Measurements from ENCODE around the gene DLEU7.

DLEU7 gene

GRCh38 chr13:50843257-50844083, at the start of gene DLEU7:
DLEU7 (minus strand) TSS chr13:50843692; CDS start chr13:50843646, 46 bp downstream.
- no peak for DNase-seq

GRCh38 chr13:50892210-50892944, 48.9 kb upstream of the DLEU7 start:
- no peak for DNase-seq

- DNase-seq = no peak
These were observed 47.7 kb upstream of the DLEU7 start for GRCh38 chr13:50891206-50891605.

GRCh38 chr13:50889317-50889716, 45.8 kb upstream of the DLEU7 start:
- no peak for DNase-seq

- no peak for DNase-seq
These were observed 44.9 kb upstream of the DLEU7 start for GRCh38 chr13:50888362-50888761.

- no peak for DNase-seq
These were observed 43.7 kb upstream of the DLEU7 start for GRCh38 chr13:50887151-50887550.

- DNase-seq = no peak
These were observed 40.8 kb upstream of the DLEU7 start for GRCh38 chr13:50884265-50884664.

GRCh38 chr13:50883728-50884127, 40.2 kb upstream of the DLEU7 start:
- no peak for DNase-seq

GRCh38 chr13:50882816-50883435, 39.4 kb upstream of the DLEU7 start:
- DNase-seq = no peak

GRCh38 chr13:50873991-50874390, 30.5 kb upstream of the DLEU7 start:
- DNase-seq = no peak

GRCh38 chr13:50873467-50873866, 30.0 kb upstream of the DLEU7 start:
- no peak for DNase-seq

GRCh38 chr13:50871405-50871804, 27.9 kb upstream of the DLEU7 start:
- DNase-seq = no peak

- DNase-seq = no peak
These were observed 24.1 kb upstream of the DLEU7 start for GRCh38 chr13:50867637-50867945.

GRCh38 chr13:50866817-50867636, 23.5 kb upstream of the DLEU7 start:
- no peak for DNase-seq

- DNase-seq = no peak
These were observed 21.0 kb upstream of the DLEU7 start for GRCh38 chr13:50864492-50864891.

- DNase-seq = no peak
These were observed 12.2 kb upstream of the DLEU7 start for GRCh38 chr13:50855681-50856080.

- DNase-seq = no peak
These were observed 7.0 kb upstream of the DLEU7 start for GRCh38 chr13:50850445-50850844.

GRCh38 chr13:50847501-50847900, 4.0 kb upstream of the DLEU7 start:
- DNase-seq = no peak

- DNase-seq = no peak
These were observed 3.5 kb upstream of the DLEU7 start for GRCh38 chr13:50846861-50847475.

- DNase-seq = no peak
These were observed 1.7 kb upstream of the DLEU7 start for GRCh38 chr13:50845211-50845610.

- DNase-seq = peak; percentile 46
These were observed 788 bp upstream of the DLEU7 start for GRCh38 chr13:50844084-50844875.

- DNase-seq = no peak
These were observed 569 bp downstream of the DLEU7 start for GRCh38 chr13:50842990-50843256.

All from DMS79 (cell line).